ENCODE measurements around the gene PPM1D. TPM values are rescaled to one million over a fixed set of nuclear protein-coding genes. Genes with fewer than 3 reads are reported as not detected.

The PPM1D gene
- total RNA-seq, 2 experiments from 2014 or later, result 11.8 to 13.1 TPM

DNA sequence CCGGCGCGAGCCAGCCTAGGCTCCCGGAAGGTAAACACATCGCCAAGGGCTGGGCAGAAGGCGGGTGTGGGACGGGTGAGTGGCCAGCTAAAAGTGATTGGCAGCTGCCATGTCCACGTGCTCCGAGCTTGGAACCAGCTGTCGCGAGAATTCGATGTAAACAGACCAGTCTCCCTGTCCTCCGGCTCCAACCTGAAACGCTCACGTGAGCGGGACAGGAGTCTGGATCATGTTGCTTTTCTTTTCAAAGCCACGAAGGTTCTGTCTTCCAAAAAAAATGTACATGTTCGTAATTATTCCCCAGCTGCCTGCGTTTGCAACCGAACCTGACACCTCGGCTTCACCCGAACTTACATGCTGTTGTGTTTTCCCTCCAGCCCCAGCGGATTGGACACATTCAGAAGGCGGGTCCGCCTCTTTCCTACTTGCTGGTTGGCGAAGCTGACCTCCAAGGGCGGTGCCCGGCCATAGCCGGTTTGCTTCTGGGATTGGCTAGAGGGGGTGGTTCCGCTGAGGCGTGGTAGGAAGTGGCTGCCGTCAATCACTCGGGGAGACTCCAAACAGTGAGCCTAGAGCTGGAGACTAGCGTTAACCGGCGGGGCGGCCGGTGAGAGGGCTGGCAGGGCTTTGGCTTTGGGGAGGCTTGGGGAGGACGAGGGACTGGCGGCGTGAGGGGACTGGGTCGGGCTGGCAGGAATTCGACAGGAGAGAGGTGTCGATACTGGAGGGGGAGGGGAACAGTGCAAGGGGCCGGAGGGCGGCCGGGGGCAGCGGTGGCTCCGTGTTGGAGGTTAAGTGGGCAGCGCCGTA is 77.5 kb downstream of the PPM1D start, which contains the start of gene BCAS3:
TSS of gene BCAS3 (plus strand) at position 544 of the 810 bp plus-strand sequence.
- intact Hi-C loops (cut with micrococcal nuclease), result loop anchor here (1.0 to 10.0 kb wide), 6 partner anchors 77 to 1522 kb away; partner anchors contain the start of genes APPBP2, HEATR6, PPM1D and PRR11
- Mint-ChIP-seq H3K36me3 (ENCODE audit: low read depth) (no peaks in the 10 kb centered on the region), H3K9me3 (peaks cover 1% of the 10 kb centered on the region), H3K27me3 (ENCODE audit: low read depth) (no peaks in the 10 kb centered on the region), H3K4me3 (peak within 1 kb of the TSS; percentile 91), H3K27ac (peak within 1 kb of the TSS; percentile 79), H3K4me1 (ENCODE audit: low read depth) (peaks cover 11% of the 10 kb centered on the region)
- CTCF ChIA-PET, result interaction anchor here (0.6 to 1.1 kb wide), 3 partner anchors 34 to 323 kb away, joined by 4 to 5 read pairs (median 4); no protein-coding TSS in a partner anchor
- peak; percentile 99 for DNase-seq

GRCh38 chr17:60678118-60678444 is 78.1 kb downstream of the PPM1D start:
- no peaks in the 10 kb centered on the region for H3K36me3 Mint-ChIP-seq (ENCODE audit: low read depth)
- peaks cover 11% of the 10 kb centered on the region for H3K4me1 Mint-ChIP-seq (ENCODE audit: low read depth)
- H3K9me3 Mint-ChIP-seq, result peaks cover 1% of the 10 kb centered on the region
- intact Hi-C loops (cut with micrococcal nuclease), result loop anchor here (10.0 kb wide), 1 partner anchor 543 kb away; no protein-coding TSS in a partner anchor
- H3K27me3 Mint-ChIP-seq (ENCODE audit: low read depth), result no peaks in the 10 kb centered on the region
- CTCF ChIA-PET, result no interaction called here
- peak overlapping the region; percentile 79 for H3K27ac Mint-ChIP-seq
- peak; percentile 9 for DNase-seq
- H3K4me3 Mint-ChIP-seq, result peak overlapping the region; percentile 91

DNA sequence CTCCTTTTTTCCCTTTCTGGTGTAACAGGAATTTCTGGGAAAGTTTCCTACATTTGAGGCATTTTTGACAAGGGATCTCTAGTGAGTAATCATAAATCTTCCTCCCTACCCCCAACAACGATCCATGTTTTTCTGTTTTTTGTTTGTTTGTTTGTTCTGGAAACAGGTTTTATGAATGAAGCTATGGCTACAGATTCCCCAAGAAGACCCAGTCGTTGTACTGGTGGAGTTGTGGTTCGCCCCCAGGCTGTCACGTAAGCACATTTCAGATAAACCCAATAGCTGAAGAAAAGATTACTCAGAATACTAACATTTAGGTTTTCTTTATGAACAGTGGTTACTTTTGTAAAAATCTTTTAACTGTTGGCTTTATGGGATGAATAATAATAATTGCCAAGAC is 79.3 kb downstream of the PPM1D start:
- no peaks in the 10 kb centered on the region for H3K27me3 Mint-ChIP-seq (ENCODE audit: low read depth)
- CTCF ChIA-PET, result no interaction called here
- DNase-seq, result no peak
- intact Hi-C loops (cut with micrococcal nuclease), result loop anchor here (10.0 kb wide), 1 partner anchor 544 kb away; no protein-coding TSS in a partner anchor
- H3K4me3 Mint-ChIP-seq, result no peak overlapping the region
- peaks cover 11% of the 10 kb centered on the region for H3K4me1 Mint-ChIP-seq (ENCODE audit: low read depth)
- H3K9me3 Mint-ChIP-seq, result peaks cover 1% of the 10 kb centered on the region
- no peak overlapping the region for H3K27ac Mint-ChIP-seq
- H3K36me3 Mint-ChIP-seq (ENCODE audit: low read depth), result no peaks in the 10 kb centered on the region

DNA sequence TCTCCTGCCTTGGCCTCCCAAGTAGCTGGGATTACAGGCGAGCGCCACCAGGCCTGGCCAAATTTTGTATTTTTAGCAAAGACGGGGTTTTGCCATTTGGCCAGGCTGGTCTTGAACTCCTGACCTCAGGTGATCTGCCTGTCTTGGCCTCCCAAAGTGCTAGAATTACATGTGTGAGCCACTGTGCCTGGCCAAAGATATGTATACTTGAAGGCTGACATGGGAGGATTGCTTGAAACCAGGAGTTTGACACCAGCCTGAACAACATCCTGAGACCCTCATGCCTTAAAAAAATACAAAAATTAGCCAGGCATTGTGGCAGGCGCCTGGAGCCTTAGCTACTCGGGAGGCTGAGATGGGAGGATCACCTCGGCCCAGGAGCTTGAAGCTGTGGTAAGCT is 80.8 kb downstream of the PPM1D start:
- no peaks in the 10 kb centered on the region for H3K27me3 Mint-ChIP-seq (ENCODE audit: low read depth)
- H3K9me3 Mint-ChIP-seq, result no peaks in the 10 kb centered on the region
- CTCF ChIA-PET, result interaction anchor here (0.6 kb wide), 1 partner anchor 57 kb away, joined by 4 read pairs; no protein-coding TSS in a partner anchor
- peaks cover 11% of the 10 kb centered on the region for H3K4me1 Mint-ChIP-seq (ENCODE audit: low read depth)
- no peak overlapping the region for H3K4me3 Mint-ChIP-seq
- no peak overlapping the region for H3K27ac Mint-ChIP-seq
- H3K36me3 Mint-ChIP-seq (ENCODE audit: low read depth), result peaks cover 2% of the 10 kb centered on the region
- intact Hi-C loops (cut with micrococcal nuclease), result no loop called here
- DNase-seq, result no peak

- H3K4me3 Mint-ChIP-seq, result no peak overlapping the region
- intact Hi-C loops (cut with micrococcal nuclease), result no loop called here
- H3K4me1 Mint-ChIP-seq (ENCODE audit: low read depth), result no peaks in the 10 kb centered on the region
- CTCF ChIA-PET, result no interaction called here
- H3K36me3 Mint-ChIP-seq (ENCODE audit: low read depth), result peaks cover 4% of the 10 kb centered on the region
- no peak for DNase-seq
- no peaks in the 10 kb centered on the region for H3K27me3 Mint-ChIP-seq (ENCODE audit: low read depth)
- H3K27ac Mint-ChIP-seq, result no peak overlapping the region
- no peaks in the 10 kb centered on the region for H3K9me3 Mint-ChIP-seq
These were observed 85.4 kb downstream of the PPM1D start for GRCh38 chr17:60685437-60685836.

- CTCF ChIA-PET, result interaction anchor here (1.3 to 1.7 kb wide), 2 partner anchors 9 to 25 kb away, joined by 3 to 6 read pairs; no protein-coding TSS in a partner anchor
- no peak for DNase-seq
- no peak overlapping the region for H3K27ac Mint-ChIP-seq
These were observed 96.0 kb downstream of the PPM1D start for GRCh38 chr17:60695960-60696359.

DNA sequence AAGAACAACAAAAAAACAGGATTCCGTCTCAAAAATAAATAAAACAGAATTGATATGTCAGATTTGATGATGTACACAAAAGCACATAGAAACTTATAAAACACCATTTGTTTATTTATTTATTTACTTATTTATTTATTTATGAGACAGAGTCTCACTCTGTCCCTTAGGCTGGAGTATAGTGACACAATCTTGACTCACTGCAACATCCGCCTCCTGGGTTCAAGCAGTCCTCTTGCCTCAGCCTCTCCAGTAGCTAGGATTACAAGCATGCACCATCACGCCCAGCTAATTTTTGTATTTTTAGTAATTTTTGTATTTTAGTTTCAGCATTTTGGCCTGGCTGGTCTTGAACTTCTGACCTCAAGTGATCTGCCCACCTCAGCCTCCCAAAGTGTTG is 99.1 kb downstream of the PPM1D start:
- H3K36me3 Mint-ChIP-seq (ENCODE audit: low read depth), result peaks cover 3% of the 10 kb centered on the region
- intact Hi-C loops (cut with micrococcal nuclease), result no loop called here
- no peak overlapping the region for H3K4me3 Mint-ChIP-seq
- H3K4me1 Mint-ChIP-seq (ENCODE audit: low read depth), result no peaks in the 10 kb centered on the region
- H3K27me3 Mint-ChIP-seq (ENCODE audit: low read depth), result no peaks in the 10 kb centered on the region
- H3K27ac Mint-ChIP-seq, result no peak overlapping the region
- no peaks in the 10 kb centered on the region for H3K9me3 Mint-ChIP-seq
- CTCF ChIA-PET, result no interaction called here
- DNase-seq, result no peak

More at GRCh38 chr17:60695960-60696359, 96.0 kb downstream of the PPM1D start:
- Mint-ChIP-seq H3K4me1 (ENCODE audit: low read depth) (no peaks in the 10 kb centered on the region), H3K4me3 (no peak overlapping the region), H3K9me3 (no peaks in the 10 kb centered on the region), H3K27me3 (ENCODE audit: low read depth) (no peaks in the 10 kb centered on the region), H3K36me3 (ENCODE audit: low read depth) (peaks cover 5% of the 10 kb centered on the region)
- intact Hi-C loops (cut with micrococcal nuclease), result no loop called here

GRCh38 chr17:60704170-60704569 is 104.2 kb downstream of the PPM1D start:
- Mint-ChIP-seq H3K4me1 (ENCODE audit: low read depth) (no peaks in the 10 kb centered on the region), H3K36me3 (ENCODE audit: low read depth) (no peaks in the 10 kb centered on the region), H3K4me3 (no peak overlapping the region), H3K27me3 (ENCODE audit: low read depth) (no peaks in the 10 kb centered on the region), H3K27ac (no peak overlapping the region), H3K9me3 (no peaks in the 10 kb centered on the region)
- CTCF ChIA-PET, result no interaction called here
- no peak for DNase-seq
- intact Hi-C loops (cut with micrococcal nuclease), result no loop called here

GRCh38 chr17:60712675-60713074 is 112.7 kb downstream of the PPM1D start:
- CTCF ChIA-PET, result interaction anchor here (1.6 kb wide), 1 partner anchor 8 kb away, joined by 6 read pairs; no protein-coding TSS in a partner anchor
- intact Hi-C loops (cut with micrococcal nuclease), result no loop called here
- no peak overlapping the region for H3K4me3 Mint-ChIP-seq

GRCh38 chr17:60713608-60714007 is 113.6 kb downstream of the PPM1D start:
- intact Hi-C loops (cut with micrococcal nuclease), result no loop called here
- no peaks in the 10 kb centered on the region for H3K27me3 Mint-ChIP-seq (ENCODE audit: low read depth)

More at GRCh38 chr17:60712675-60713074, 112.7 kb downstream of the PPM1D start:
- Mint-ChIP-seq H3K27ac (no peak overlapping the region), H3K36me3 (ENCODE audit: low read depth) (peaks cover 5% of the 10 kb centered on the region), H3K27me3 (ENCODE audit: low read depth) (no peaks in the 10 kb centered on the region), H3K9me3 (no peaks in the 10 kb centered on the region), H3K4me1 (ENCODE audit: low read depth) (no peaks in the 10 kb centered on the region)
- no peak for DNase-seq

More at GRCh38 chr17:60713608-60714007, 113.6 kb downstream of the PPM1D start:
- no peak for DNase-seq
- H3K4me1 Mint-ChIP-seq (ENCODE audit: low read depth), result no peaks in the 10 kb centered on the region
- no peaks in the 10 kb centered on the region for H3K9me3 Mint-ChIP-seq
- no peak overlapping the region for H3K27ac Mint-ChIP-seq
- H3K36me3 Mint-ChIP-seq (ENCODE audit: low read depth), result peaks cover 5% of the 10 kb centered on the region
- no peak overlapping the region for H3K4me3 Mint-ChIP-seq
- CTCF ChIA-PET, result no interaction called here
